ENCODE results near the gene LRRFIP1. TPM values are rescaled to one million over a fixed set of nuclear protein-coding genes. Genes with fewer than 3 reads are reported as not detected.

LRRFIP1 gene
- total and polyA plus RNA-seq, 2 of the 13 experiments (the other 11 are each of a cell fraction or from before 2014, with no cell fraction given): 15.9 to 40.5 TPM

DNA sequence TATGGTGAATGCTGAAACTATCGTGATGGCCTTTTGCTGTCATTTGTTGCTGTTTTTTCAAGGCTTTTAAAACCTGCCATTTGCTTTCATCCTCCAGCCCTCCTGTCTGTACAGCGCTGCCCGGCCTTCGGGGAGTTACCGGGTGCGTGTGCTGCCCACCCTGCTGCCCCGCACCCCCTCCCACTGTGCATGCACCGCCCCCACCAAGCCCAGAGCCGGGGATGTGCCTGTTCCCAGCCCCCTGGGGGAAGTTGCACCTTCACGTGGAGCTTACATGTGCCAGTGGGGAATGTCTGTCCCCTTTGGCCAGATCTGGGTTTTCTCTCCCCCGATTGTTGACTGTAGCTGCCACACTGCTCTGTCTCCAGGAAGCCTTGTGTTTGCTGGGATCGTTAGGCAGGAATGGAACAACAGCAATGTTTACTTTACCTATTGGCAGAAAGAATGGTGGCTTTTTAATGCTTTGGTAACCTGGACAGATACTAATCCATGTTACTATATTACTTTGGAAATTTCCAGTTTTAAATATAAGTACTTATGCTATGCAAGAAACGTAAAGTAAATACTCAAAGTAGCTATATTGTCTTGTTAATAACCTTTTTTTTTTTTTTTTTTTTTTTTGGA lies 106.4 kb downstream of the LRRFIP1 start (continued):
- TF ChIP-seq NCOA2 (CRISPR knock-in tag; IDR thresholded peaks at IDR 0.05) (peak; percentile 77), ZNF572 (CRISPR knock-in tag; IDR thresholded peaks at IDR 0.05) (no peak), SAP130 (CRISPR knock-in tag; IDR thresholded peaks at IDR 0.05; ENCODE audit: low read depth) (peak; percentile 91), NFIC (IDR thresholded peaks at IDR 0.05; ENCODE audit: low read length) (no peak; the same call in 1 of the 2 replicates), RAD21 (CRISPR knock-in tag; IDR thresholded peaks at IDR 0.05) (no peak), EEA1 (CRISPR knock-in tag; IDR thresholded peaks at IDR 0.05; ENCODE audit: borderline replicate concordance) (no peak), ESRRA (CRISPR knock-in tag; IDR thresholded peaks at IDR 0.05; ENCODE audit: low read depth) (peak; percentile 71), SNAI1 (CRISPR knock-in tag; IDR thresholded peaks at IDR 0.05; ENCODE audit: borderline replicate concordance) (no peak), MED1 (CRISPR knock-in tag; IDR thresholded peaks at IDR 0.05) (peak; percentile 93), ZNF337 (CRISPR knock-in tag; IDR thresholded peaks at IDR 0.05; ENCODE audit: borderline replicate concordance, low read depth) (peak; percentile 83; the same call in 1 of the 2 replicates), ZNF703 (CRISPR knock-in tag; IDR thresholded peaks at IDR 0.05; ENCODE audit: borderline replicate concordance) (no peak), PHF5A (CRISPR knock-in tag; IDR thresholded peaks at IDR 0.05; ENCODE audit: low read depth, unreplicated experiment) (peak; percentile 78), STAT5B (CRISPR knock-in tag; IDR thresholded peaks at IDR 0.05) (no peak), RXRB (CRISPR knock-in tag; IDR thresholded peaks at IDR 0.05; ENCODE audit: borderline replicate concordance) (peak; percentile 82; the same call in 1 of the 2 replicates), KLF13 (CRISPR knock-in tag; IDR thresholded peaks at IDR 0.05) (no peak), ZFP41 (CRISPR knock-in tag; IDR thresholded peaks at IDR 0.05; ENCODE audit: borderline replicate concordance) (no peak), ZNF558 (CRISPR knock-in tag; IDR thresholded peaks at IDR 0.05; ENCODE audit: borderline replicate concordance) (peak; percentile 33; the same call in 1 of the 2 replicates), HDAC2 (CRISPR knock-in tag; IDR thresholded peaks at IDR 0.05) (peak; percentile 85), ZNF7 (CRISPR knock-in tag; IDR thresholded peaks at IDR 0.05) (no peak), TAF15 (IDR thresholded peaks at IDR 0.05; ENCODE audit: low read depth, low read length, poor library complexity, severe bottlenecking) (no peak), FOXK2 (IDR thresholded peaks at IDR 0.05) (peak; percentile 41; the same call in 1 of the 2 replicates), FOSL1 (CRISPR knock-in tag; IDR thresholded peaks at IDR 0.05; ENCODE audit: borderline replicate concordance) (no peak), KDM4B (CRISPR knock-in tag; IDR thresholded peaks at IDR 0.05) (no peak)
- TF ChIP-seq, protein P1, sequence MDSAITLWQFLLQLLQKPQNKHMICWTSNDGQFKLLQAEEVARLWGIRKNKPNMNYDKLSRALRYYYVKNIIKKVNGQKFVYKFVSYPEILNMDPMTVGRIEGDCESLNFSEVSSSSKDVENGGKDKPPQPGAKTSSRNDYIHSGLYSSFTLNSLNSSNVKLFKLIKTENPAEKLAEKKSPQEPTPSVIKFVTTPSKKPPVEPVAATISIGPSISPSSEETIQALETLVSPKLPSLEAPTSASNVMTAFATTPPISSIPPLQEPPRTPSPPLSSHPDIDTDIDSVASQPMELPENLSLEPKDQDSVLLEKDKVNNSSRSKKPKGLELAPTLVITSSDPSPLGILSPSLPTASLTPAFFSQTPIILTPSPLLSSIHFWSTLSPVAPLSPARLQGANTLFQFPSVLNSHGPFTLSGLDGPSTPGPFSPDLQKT (CRISPR knock-in tag; IDR thresholded peaks at IDR 0.05; ENCODE audit: borderline replicate concordance): no peak
- TF ChIP-seq, protein P2, sequence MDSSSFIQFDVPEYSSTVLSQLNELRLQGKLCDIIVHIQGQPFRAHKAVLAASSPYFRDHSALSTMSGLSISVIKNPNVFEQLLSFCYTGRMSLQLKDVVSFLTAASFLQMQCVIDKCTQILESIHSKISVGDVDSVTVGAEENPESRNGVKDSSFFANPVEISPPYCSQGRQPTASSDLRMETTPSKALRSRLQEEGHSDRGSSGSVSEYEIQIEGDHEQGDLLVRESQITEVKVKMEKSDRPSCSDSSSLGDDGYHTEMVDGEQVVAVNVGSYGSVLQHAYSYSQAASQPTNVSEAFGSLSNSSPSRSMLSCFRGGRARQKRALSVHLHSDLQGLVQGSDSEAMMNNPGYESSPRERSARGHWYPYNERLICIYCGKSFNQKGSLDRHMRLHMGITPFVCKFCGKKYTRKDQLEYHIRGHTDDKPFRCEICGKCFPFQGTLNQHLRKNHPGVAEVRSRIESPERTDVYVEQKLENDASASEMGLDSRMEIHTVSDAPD (CRISPR knock-in tag; IDR thresholded peaks at IDR 0.05): peak; percentile 100
- TF ChIP-seq, protein P3, sequence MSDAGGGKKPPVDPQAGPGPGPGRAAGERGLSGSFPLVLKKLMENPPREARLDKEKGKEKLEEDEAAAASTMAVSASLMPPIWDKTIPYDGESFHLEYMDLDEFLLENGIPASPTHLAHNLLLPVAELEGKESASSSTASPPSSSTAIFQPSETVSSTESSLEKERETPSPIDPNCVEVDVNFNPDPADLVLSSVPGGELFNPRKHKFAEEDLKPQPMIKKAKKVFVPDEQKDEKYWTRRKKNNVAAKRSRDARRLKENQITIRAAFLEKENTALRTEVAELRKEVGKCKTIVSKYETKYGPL (CRISPR knock-in tag; IDR thresholded peaks at IDR 0.05): no peak
- TF ChIP-seq, protein P4, sequence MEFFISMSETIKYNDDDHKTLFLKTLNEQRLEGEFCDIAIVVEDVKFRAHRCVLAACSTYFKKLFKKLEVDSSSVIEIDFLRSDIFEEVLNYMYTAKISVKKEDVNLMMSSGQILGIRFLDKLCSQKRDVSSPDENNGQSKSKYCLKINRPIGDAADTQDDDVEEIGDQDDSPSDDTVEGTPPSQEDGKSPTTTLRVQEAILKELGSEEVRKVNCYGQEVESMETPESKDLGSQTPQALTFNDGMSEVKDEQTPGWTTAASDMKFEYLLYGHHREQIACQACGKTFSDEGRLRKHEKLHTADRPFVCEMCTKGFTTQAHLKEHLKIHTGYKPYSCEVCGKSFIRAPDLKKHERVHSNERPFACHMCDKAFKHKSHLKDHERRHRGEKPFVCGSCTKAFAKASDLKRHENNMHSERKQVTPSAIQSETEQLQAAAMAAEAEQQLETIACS (CRISPR knock-in tag; IDR thresholded peaks at IDR 0.05): no peak

All from HepG2 (cell line).